HG02623 (cell line): ENCODE measurements around the gene GALNT14.

ENCODE experiments used
- ATAC-seq: cut with Tn5 transposase; IDR thresholded peaks from one replicate; pipeline ENCODE4 v1.9.1; 2021; ENCODE audit warnings: moderate library complexity; ENCODE audit not compliant: unreplicated experiment

GALNT14 gene

DNA sequence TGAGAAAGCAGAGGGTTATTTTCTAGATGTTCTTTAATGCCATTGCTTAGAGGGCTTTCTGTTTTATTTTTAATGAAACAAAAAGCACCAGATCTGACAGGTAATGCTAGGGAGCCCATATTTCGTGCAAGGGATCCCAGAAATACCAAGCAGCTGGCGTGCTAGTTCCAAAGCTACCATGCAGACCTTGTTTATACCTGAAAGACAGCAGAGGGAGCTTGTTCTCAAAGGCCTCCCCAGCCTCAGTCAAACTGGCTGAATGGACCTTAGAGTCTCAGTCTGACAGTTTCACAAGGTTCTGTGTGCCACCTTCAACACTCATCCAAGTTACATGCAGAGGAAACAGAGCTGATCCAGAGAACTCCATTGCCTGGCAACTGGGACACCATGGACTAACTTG lies 48.6 kb downstream of the GALNT14 start:
- ATAC-seq: no peak

DNA sequence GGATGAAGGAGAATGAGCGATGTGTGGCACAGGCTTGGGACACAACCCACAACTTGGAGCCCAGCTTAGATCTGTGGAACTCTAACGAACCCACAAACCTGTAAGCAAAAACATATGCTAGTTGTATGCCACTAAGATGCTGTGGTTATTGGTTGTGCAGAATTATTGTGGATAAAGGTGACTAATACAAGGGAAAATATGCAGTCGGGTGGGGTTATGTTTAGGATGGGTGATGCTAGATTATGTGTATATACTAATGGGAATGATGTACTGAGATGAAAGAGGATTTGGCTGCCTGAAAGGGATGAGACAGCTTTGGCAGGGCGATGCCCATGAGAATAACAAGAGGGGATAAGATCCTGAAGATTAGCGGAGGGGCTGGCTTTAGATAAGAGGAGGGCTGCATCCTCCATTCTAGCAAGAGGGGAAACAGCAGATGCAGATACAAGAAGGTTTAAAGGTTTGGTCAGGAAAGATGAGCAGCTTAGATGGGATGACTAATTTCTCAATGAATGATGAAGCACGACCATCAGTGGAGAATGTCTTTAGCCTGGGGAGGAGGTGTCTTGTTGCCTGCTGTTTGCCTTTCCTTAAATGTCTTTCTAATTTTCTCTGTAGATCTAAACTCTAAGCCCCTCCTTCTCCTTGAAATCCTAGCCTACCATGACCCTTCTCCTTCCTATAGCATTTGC lies 49.6 kb downstream of the GALNT14 start:
- ATAC-seq: no peak

DNA sequence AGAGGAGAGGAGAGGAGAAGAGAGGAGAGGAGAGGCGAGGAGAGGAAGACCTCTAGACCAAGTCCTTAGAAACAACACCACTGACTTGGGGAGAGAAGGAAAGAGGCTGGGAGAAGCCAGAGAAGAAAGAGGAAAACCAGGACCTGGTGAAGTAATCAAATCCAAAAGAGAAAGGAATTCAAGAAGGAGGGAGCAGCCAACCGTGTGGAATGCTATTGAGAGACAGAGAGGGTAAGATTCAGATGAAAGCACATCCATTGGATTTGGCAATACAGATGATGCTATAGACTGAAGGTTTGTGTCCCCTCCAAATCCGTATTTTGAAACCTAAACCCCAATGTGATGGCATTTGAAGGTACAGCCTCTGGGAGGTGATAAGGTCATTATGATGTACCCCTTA lies 50.7 kb downstream of the GALNT14 start:
- no peak for ATAC-seq

DNA sequence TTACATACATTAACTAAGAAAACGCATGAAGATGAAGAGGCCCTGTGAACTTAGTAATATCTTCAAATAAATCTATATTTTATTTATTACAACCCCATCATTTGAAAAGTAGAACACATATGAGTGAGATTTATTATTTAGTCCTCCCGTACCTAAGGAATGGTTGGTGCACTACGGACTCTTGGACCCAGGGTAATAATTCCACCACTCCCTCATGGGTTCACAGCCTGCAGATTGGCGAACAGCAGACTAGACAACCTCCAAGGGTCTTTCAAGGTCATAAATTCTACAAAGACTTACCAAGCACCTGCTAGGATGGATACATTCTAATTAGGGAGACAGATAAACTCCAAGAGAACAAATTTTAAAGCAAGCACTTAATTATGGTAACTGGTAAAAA lies 51.6 kb downstream of the GALNT14 start:
- no peak for ATAC-seq

DNA sequence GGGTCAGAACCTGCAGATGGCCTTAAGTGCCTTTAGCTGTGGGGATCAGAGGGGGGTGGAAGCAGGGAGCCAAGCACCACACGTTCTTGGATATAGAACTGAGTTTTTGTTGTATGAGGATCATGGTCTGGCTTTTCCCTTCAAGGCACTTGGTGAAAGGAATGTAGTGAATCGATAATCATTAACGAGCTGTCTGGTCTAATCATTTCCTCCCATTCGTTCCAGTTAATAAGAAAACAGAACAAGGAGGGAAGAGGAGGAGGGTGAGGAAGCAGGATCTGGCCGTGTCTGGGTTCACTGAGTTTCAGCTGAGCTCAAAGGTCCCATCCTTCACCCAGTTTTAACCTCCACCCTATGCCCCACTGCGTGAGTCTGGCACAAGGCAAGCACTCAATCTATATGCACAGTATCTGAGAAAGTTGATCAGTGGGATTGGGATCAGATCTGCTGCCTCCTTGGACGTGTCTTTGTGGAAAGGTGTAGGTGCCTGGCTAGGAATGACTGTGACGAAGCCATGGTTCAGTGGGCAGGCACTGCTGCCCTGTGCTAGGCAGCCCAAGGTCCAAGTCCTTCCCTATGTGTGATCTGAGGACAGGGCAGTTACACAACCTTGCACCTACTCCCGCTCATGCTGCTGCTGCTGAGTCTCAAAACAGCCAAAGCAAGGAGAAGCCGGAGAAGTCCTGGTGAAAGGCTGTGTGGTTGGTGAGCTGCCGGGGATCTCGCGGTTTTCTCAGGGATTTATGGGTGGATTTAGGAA lies 54.8 kb downstream of the GALNT14 start:
- ATAC-seq: no peak

DNA sequence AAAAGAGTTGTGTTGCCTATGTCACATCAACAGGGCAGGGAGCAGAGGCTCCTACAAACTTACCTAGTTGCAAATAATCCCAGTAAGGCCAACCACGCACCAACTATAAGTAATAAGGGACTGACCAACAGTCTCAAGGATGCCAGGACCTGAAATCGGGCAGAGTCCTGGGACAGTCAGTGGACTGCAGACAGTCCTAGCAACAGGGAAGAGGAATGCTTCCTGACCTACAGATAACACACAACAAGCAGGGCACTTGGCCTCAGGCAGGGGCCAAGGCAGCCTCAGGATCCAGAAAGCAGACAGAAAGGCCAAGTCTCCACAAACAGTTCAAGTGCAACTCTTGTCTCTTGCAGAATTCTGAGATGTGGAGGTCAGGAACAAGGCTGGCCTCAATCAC lies 56.2 kb downstream of the GALNT14 start:
- no peak for ATAC-seq

DNA sequence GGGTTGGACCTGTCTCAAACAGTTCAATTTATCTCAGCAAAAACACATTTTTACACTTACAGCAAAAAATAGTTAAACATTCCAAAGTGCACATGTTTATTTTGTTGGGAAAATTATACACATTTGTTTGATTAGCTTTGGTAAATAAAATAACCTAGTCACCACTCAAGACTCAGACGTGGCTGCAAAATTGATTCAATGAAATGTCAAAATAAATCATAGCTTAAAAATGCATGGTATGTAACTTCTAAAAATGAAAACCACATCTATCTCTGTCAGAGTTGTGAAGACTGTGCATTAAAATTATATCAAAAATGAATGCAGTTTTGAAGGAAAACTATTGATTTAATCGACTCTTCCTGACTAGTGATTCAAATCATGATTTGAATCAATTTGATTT lies 56.7 kb downstream of the GALNT14 start:
- ATAC-seq: no peak

DNA sequence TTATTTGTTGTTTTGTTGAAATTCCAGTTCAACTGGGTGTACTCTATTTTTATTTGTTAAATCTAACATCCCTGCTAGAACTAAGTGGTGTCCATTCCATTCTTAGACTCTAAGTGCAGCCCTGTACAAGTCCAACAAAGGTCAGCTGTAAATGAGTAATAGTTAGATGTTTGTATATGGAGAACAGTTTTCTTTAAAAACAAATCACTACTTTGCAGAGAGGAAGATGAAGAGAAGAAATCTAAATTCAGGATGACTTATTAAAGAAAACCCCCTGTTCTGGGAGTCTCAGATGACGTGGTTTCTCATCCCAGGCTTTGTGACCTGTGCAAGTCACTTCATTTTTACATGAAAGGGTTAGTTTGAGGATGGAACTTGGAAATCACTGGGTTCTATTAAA lies 57.9 kb downstream of the GALNT14 start:
- no peak for ATAC-seq

DNA sequence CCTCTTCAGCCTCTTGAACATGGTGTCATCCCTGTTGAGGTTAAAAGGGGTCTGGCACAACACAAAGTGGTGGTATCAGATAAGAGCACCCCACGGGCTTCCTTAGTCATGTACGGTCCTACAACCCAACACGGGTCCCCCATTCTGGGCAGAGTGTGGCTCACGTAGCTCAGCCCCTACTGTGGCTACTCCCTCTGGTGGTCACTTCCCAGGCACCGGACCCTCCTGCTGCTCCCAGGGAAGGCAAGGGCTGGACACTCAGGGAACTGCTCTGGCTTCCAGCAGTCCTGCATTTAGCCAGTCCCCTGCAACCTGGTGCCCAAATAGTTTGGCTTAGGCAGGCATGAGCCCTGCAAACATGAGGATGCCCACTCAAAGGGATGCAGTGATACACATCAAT lies 58.6 kb downstream of the GALNT14 start:
- ATAC-seq: no peak

DNA sequence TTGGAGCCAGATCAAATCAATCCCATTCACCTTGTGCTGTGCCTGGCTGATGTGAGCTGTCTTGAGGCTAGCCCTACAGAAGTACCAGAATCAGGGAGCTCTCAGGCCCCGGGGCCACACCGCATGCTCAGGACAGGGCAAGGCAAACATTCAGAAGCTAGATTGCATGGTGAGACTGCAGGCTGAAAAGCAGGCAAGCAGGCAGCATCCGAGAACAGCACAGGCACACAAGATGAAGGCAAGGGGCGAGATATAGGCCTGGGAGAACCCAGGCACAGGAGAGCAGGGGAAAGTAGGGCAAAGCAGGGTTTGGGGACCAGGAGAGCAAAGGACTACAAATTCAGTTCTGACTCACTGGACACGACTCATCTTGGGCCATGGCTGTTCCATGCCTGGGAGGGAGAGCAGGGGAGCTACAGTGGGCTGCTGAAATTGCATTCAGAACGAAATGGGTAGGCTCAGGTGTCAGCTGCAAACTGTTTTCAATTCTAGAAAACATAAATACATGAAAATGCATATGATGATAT lies 59.6 kb downstream of the GALNT14 start:
- ATAC-seq: no peak

DNA sequence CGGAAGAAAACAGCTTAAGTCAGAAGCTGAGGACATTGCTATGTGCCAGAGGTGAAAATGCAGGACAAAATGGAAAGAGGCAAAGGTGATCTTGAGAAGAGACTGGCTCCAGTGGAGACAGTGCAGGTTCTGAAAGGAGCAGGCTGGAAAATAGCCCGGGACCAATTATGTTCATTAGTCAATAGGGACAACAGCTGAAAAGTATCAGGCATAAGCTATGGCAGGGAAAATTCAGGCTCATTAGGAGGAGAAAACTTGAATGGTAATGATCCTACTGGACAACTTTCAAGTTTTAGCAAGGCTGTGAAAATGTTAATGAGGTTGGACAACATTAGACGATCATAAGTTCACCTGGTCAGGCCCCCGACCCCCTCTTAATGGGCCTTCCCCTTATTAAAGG lies 60.2 kb downstream of the GALNT14 start:
- ATAC-seq: no peak

DNA sequence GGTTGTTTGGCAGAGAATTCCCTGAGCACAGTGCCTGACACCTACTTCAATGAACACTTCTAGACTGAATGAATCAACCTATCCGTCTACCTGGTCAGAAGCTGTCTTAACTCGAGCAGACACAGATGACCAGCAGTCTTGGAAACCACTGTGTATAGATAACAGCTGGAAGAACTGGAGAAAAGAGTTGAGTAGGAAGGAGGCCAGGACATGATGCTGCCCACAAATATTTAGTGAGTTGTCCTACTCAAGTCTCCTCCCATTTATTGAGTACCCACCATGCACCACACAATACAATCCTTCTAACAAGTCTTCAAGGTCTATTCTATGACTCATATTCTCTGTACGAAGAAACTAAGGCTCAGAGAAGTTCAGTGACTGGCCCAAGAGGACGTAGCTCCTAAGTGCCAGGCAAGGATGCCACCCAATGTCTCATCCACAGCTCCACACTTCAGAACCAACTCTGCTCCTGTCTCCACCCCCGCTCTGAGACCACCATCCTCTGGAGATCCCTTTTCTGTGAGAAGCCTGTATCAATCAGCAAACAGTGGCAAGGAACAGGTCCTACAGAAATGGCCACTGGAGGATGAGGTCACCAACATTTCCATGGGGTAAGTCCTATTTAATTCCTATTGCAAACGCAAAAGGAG lies 62.2 kb downstream of the GALNT14 start:
- no peak for ATAC-seq

DNA sequence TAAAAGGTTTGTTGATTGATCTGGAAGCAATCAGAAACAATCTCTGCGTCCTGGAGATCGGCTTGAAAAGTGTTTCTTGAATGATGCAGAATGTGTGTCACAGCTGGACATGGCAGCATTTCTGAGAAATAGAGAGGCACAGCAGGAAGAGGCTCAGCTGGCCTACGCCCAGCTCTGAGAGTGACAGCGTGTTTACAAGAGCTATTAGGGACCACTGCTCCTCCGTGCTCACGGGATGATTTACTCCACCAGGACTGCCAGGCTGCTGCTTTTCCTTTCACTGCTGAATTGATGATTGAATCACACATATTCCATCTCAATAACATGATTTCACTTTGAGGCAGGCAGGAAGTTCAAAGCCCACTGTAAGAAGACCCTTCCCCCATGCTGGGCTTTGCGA lies 62.8 kb downstream of the GALNT14 start:
- ATAC-seq: no peak

DNA sequence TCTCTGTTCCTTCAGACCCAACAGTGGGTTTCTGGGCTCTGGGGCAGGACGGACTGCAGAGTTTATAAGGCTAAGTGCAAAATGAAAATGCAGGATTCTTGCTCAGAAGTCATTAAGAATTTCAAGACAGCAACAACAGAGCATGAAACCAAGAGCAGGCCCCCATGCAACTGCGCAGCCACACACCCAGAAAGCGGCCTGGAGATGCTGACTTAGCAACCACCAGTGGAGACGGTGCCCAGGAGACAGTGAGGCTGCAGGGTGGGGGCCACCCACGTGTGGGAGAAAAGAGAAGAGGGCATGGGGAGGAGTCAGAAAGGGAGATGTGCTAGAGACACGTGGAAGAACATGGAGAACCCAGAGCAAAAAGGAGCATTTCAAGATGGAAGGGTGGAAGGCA lies 66.5 kb downstream of the GALNT14 start:
- no peak for ATAC-seq

DNA sequence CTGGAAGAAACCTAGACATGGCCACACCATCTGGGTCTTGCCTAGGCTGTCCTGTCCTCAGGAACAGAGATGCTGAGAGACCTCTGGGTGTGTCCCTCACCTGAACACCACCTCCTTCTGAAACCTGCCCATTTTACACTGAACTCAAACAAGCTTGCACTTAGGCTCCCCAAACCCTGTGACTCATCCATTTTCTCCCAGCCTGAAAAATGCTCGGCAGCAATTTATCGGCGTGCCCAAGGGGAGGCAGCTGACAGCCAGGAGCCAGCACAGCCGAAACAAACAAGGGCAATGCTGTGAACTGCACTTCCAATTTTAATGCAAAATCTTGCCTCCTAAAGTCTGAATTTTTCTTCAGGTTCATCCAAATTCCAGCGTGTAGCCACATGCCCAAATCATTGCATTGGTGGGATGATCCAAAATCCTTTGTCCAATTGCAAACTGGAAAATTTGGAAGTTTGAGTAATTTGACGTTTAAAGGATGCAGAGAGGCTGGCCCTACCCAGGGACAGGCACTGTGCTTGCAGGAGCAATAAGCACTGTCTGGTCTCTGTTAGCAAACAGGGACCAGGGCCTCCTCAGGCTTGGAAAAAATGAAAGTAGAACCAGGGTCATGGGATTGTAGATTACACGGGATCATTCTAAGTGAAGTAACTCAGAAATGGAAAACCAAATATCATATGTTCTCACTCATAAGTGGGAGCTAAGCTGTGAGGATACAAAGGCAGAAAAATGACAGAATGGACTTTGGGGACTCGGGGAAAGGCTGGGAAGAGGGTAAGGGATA lies 67.7 kb downstream of the GALNT14 start:
- ATAC-seq: no peak

DNA sequence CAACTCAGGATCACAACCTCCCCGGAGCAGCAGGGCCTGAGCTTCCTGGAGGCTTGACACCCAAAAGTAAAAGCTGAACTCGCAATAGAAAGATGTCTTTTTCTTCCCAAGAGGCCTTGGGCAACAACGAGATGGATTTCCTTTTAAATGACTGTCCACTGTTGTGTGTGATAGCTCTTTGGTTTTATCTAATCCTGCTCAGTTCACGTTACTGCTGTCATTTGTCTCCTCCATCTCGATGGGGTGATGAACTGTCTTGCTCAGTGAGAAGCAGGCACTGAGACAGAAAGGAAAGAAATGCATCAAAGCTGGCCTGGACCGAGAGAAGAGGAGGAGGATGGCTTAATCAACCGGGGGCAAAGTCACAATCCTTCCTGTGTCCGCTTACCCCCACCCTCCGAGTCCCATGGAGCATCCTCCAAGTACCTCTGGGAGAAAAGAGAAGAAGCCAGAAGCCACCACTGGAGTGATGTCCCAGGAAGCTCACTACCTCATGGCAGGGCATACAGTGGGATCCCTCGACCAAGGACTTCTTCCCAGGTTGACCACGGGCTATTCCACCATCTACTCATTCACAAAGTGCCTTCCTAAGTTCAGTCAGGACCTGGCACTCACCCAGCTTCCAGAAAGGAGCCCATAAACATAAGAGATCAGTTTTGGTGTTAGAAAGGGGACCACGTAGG lies 68.5 kb downstream of the GALNT14 start:
- ATAC-seq: no peak

DNA sequence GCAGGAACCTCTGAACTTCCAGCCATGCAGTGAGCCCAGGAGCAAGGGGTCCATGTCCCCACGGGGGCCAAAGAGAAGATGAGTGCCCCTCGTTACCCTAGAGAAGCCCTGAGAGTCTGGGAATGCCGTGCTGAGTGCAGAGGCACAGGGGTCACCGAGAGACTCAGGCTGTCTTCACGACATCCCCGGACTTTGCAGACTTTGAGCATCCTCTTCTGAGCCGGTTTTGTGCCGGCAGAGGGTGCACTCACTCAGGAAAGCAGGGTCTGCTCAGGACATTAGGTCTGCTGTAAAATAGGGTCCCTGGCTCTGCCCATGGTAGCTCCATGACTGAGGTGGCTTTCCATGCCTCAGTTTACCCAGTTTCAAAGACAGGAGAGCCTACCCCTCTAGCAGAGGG lies 71.0 kb downstream of the GALNT14 start:
- no peak for ATAC-seq

DNA sequence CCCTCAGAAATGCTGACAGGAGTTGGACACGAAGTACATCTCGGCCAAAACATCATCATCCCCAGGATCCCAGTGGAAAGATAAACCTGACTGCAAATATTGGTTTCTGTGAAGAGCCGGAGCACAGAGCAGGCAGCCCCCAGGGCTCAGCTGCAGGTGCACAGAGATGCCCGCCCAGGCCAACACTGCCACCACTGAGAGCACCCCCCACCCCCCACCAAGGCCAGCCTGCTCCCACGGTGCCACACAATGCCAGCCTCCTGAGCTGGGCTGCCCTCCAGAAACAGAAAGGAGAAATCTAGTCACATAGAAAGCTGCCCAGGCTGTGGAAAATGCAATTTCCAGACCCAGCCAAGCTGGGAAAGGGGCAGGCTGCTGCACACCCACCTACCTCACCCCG lies 71.7 kb downstream of the GALNT14 start:
- ATAC-seq: no peak

DNA sequence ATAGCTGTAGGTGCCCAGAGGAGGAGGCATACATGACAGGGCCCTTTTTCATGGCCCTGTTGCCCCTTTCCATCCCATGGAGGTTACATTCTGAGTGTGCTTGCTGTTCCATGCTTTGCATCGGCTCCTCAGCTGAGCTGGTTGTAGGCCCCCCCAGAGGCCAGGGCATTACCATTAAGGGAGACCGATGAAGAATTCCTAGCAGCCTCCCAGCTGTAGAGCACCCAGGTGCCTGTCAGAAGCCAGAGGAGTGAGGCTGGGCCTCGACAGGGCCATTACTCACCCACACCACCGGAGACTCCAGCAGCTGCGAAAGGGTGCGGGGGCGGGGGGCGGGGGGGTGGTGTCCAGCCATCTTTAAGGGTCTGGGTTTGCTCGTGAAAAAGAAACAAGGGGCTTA lies 72.2 kb downstream of the GALNT14 start:
- ATAC-seq: no peak

DNA sequence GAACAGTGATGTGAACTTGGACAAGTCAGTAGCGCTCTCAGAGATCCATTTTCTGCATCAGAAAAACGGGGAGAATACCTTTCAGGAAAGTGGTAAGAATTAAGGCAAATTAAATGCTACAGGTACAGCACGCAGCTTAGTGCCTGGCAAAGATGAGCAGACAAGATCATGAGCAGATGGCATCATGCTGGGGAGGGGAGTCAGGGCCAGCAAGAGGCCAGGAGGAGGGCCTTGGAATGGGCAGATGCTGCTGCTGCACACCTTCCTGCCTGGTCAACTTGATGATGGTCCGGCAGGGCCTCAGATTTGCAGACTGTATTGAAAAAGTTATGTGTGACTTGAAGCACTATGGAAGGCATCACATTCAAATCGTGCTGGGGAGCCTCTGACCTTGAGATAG lies 72.9 kb downstream of the GALNT14 start:
- no peak for ATAC-seq

DNA sequence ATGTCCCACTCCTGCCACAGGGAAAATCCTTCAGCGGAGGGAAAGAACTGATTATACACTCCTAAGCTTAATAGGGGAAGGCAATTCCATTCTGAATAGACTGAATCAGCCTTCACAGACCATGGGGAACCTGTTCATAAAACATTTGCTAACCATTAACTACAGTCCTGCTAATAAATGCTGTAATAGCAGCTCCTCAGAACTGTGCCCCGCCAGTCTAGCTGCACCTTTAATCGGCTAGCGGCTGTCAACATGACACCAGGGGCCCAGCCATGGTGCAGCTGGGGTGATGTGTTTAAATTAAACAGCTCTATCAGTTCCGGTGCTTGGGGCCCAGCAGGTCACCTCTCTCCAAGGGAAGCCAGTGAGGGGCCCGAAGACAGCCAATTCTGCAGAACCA lies 77.8 kb downstream of the GALNT14 start:
- ATAC-seq: no peak
